D721Med (cell line): Measurements from ENCODE around the gene FSD2.

ENCODE experiments used
- DNase-seq: peaks from one replicate; pipeline ENCODE4 v3.0.0; 2011; ENCODE audit warnings: low spot score; ENCODE audit not compliant: insufficient read length
- FAIRE-seq: peaks from 2 replicates; lab custom pipeline; 2011; peaks lifted over from hg19 to GRCh38; lab: Jason Lieb, UNC
- CTCF ChIP-seq: IDR thresholded peaks from 2 replicates; pipeline ENCODE4 v1.5.1; 2012; ENCODE audit warnings: mild to moderate bottlenecking, control low read depth; ENCODE audit not compliant: insufficient read depth; ENCODE audit errors: missing control alignments

FSD2 gene

GRCh38 chr15:82739086-82739485, 66.8 kb downstream of the FSD2 start:
- no peak for DNase-seq
- FAIRE-seq = no peak
- no peak for TF ChIP-seq CTCF

- FAIRE-seq (no peak), DNase-seq (no peak)
- no peak for TF ChIP-seq CTCF
Measured at GRCh38 chr15:82737975-82738374, 67.9 kb downstream of the FSD2 start.

- FAIRE-seq (no peak), DNase-seq (no peak)
- no peak for TF ChIP-seq CTCF
Measured at GRCh38 chr15:82731527-82731926, 74.3 kb downstream of the FSD2 start.

GRCh38 chr15:82730022-82730530, 75.8 kb downstream of the FSD2 start:
- DNase-seq = no peak
- no peak for TF ChIP-seq CTCF
- FAIRE-seq = no peak

GRCh38 chr15:82726816-82727215, 79.1 kb downstream of the FSD2 start:
- no peak for DNase-seq
- TF ChIP-seq CTCF = no peak
- FAIRE-seq = no peak

- FAIRE-seq = no peak
- no peak for DNase-seq
- TF ChIP-seq CTCF = no peak
Measured at GRCh38 chr15:82715003-82715402, 90.9 kb downstream of the FSD2 start.

- no peak for DNase-seq
- FAIRE-seq = no peak
- no peak for TF ChIP-seq CTCF
Measured at GRCh38 chr15:82714016-82714415, 91.9 kb downstream of the FSD2 start.
